AG10803 (cell line): ENCODE measurements around the gene GREB1L.

ENCODE experiments used
- DNase-seq: peaks from one replicate; pipeline ENCODE4 v3.0.0; 2010; ENCODE audit warnings: low read depth
- H3K4me3 ChIP-seq: 2 replicates; pipeline ENCODE4 v1.5.1; 2011; ENCODE audit warnings: mild to moderate bottlenecking, low read length, control low read depth
- CTCF ChIP-seq: conservative IDR thresholded peaks from 2 replicates; pipeline ENCODE4 v1.5.1; 2011; ENCODE audit warnings: mild to moderate bottlenecking, low read length, control low read depth, inconsistent platforms

Gene GREB1L

GRCh38 chr18:21489119-21489750 lies 247.2 kb downstream of the GREB1L start:
- peak; percentile 43 for DNase-seq
- no peak overlapping the region for H3K4me3 ChIP-seq
- peak; percentile 68 for TF ChIP-seq CTCF

- TF ChIP-seq CTCF = no peak
- no peak for DNase-seq
- no peak overlapping the region for H3K4me3 ChIP-seq
These were observed 248.0 kb downstream of the GREB1L start for GRCh38 chr18:21489919-21490495.

- no peak for DNase-seq
- no peak overlapping the region for H3K4me3 ChIP-seq
- no peak for TF ChIP-seq CTCF
These were observed 248.7 kb downstream of the GREB1L start for GRCh38 chr18:21490748-21491147.

GRCh38 chr18:21496277-21496835 lies 254.3 kb downstream of the GREB1L start:
- no peak for TF ChIP-seq CTCF
- DNase-seq = no peak

GRCh38 chr18:21499997-21500396 lies 258.0 kb downstream of the GREB1L start:
- no peak for TF ChIP-seq CTCF
- no peak for DNase-seq
- no peak overlapping the region for H3K4me3 ChIP-seq

More at GRCh38 chr18:21496277-21496835, 254.3 kb downstream of the GREB1L start:
- H3K4me3 ChIP-seq = no peak overlapping the region

- TF ChIP-seq CTCF = no peak
- no peak for DNase-seq
- no peak overlapping the region for H3K4me3 ChIP-seq
These were observed 260.6 kb downstream of the GREB1L start for GRCh38 chr18:21502661-21503060.

- no peak overlapping the region for H3K4me3 ChIP-seq
- DNase-seq = no peak
- no peak for TF ChIP-seq CTCF
These were observed 266.1 kb downstream of the GREB1L start for GRCh38 chr18:21507913-21508701.
